CD4-positive, alpha-beta T cell (primary cell): Measurements from ENCODE around the gene SPESP1. TPM values are rescaled to one million over a fixed set of nuclear protein-coding genes. Genes with fewer than 3 reads are reported as not detected.

ENCODE experiments used
- ATAC-seq: fragments of 200-7000 bp; cut with Tn5 transposase; one replicate; pipeline ENCODE4 v1.10.0; 2022; ENCODE audit warnings: mild to moderate bottlenecking; ENCODE audit not compliant: poor library complexity
- CTCF ChIA-PET: fragments of 350-600 bp; sonication (Branson Sonifier 250); formaldehyde crosslinking; loops from one replicate; lab custom pipeline; 2021; ENCODE audit warnings: antibody characterized with exemption, inconsistent platforms; lab: Charles Lee
- POLR2A ChIA-PET: fragments of 350-600 bp; sonication (Branson Sonifier 250); formaldehyde crosslinking; loops from one replicate; lab custom pipeline; 2021; ENCODE audit warnings: antibody characterized with exemption, inconsistent platforms; lab: Charles Lee
- DNase-seq, 14 experiments: peaks; one replicate each; pipeline ENCODE4 v3.0.0-alpha.2; 2013 to 2020; ENCODE audit warnings: mixed read lengths in 2 of 14
- H3K27ac ChIP-seq, 2 donors: one replicate each; pipeline versions ENCODE4 v1.5.1 to v1.7.0; 2013; ENCODE audit warnings: low read length in 2 of 2, low read depth in 1 of 2, mild to moderate bottlenecking in 1 of 2
- H3K27me3 ChIP-seq, 2 experiments: 1 replicate in 1 of 2; 2 replicates in 1 of 2; pipeline versions ENCODE4 v1.6.1 to v1.7.0; 2013; ENCODE audit warnings: low read length in 2 of 2, control low read depth in 1 of 2, mild to moderate bottlenecking in 1 of 2, moderate library complexity in 1 of 2; ENCODE audit not compliant: insufficient read depth in 2 of 2, control insufficient read depth in 1 of 2
- H3K36me3 ChIP-seq: one replicate; pipeline ENCODE4 v1.6.1; 2013; ENCODE audit warnings: low read length, control low read depth; ENCODE audit not compliant: insufficient read depth
- H3K4me1 ChIP-seq: one replicate; pipeline ENCODE4 v1.6.1; 2013; ENCODE audit warnings: low read length, control low read depth; ENCODE audit not compliant: insufficient read depth
- H3K4me3 ChIP-seq: one replicate; pipeline ENCODE4 v1.5.1; 2013; ENCODE audit warnings: mild to moderate bottlenecking, low read length, moderate library complexity
- H3K9me3 ChIP-seq, 2 experiments: 1 replicate in 1 of 2; 2 replicates in 1 of 2; pipeline versions ENCODE4 v1.6.1 to v1.7.0; 2013; ENCODE audit warnings: low read length in 2 of 2, mild to moderate bottlenecking in 2 of 2, control low read depth in 1 of 2, moderate library complexity in 1 of 2; ENCODE audit not compliant: control insufficient read depth in 1 of 2, insufficient read depth in 1 of 2
- H3K27ac Mint-ChIP-seq: one replicate; pipeline ENCODE4 v1.8.0; 2020; ENCODE audit warnings: mixed read lengths
- H3K27me3 Mint-ChIP-seq: one replicate; pipeline ENCODE4 v1.8.0; 2021; ENCODE audit warnings: mixed read lengths
- H3K36me3 Mint-ChIP-seq: one replicate; pipeline ENCODE4 v1.8.0; 2021; ENCODE audit warnings: low read depth, mixed read lengths
- H3K4me1 Mint-ChIP-seq: one replicate; pipeline ENCODE4 v1.8.0; 2021; ENCODE audit warnings: low read depth, mixed read lengths
- H3K4me3 Mint-ChIP-seq: one replicate; pipeline ENCODE4 v1.8.0; 2020; ENCODE audit warnings: mild to moderate bottlenecking, mixed read lengths
- H3K9me3 Mint-ChIP-seq: one replicate; pipeline ENCODE4 v1.8.0; 2020; ENCODE audit warnings: mixed read lengths
- CTCF ChIP-seq: fragments of 200-600 bp; IDR thresholded peaks from one replicate; pipeline ENCODE4 v1.8.0; 2022; ENCODE audit warnings: antibody characterized with exemption, mild to moderate bottlenecking
- intact Hi-C, 2 experiments: fragments of 100-400 bp; cut with DNase I in 1 of 2; cut with micrococcal nuclease in 1 of 2; formaldehyde crosslinking; loops; one replicate each; pipeline versions ENCODE4 v1.15.1 to v1.9.0; 2023 to 2025; cut with DNase I, micrococcal nuclease
- total RNA-seq, 174 experiments: library from RNA in 2 of 174; stranded (reverse) in 2 of 174; gene quantifications; one replicate each; pipeline ENCODE4 v1.2.3 and lab custom pipeline; 2021 to 2026

The SPESP1 gene
- total RNA-seq, 2 experiments from 2014 or later = not detected

- H3K27me3 Mint-ChIP-seq = peaks cover 14% of the 10 kb centered on the region
- ChIA-PET POLR2A (no interaction called here), CTCF (no interaction called here)
- no peak overlapping the region for H3K4me3 ChIP-seq
- no peaks in the 10 kb centered on the region for H3K27me3 ChIP-seq
- TF ChIP-seq CTCF = no peak
- H3K4me3 Mint-ChIP-seq = no peak overlapping the region
- no peaks in the 10 kb centered on the region for H3K36me3 ChIP-seq
- H3K4me1 ChIP-seq = no peaks in the 10 kb centered on the region
- H3K9me3 ChIP-seq = no peaks in the 10 kb centered on the region
- intact Hi-C loops = no loop called here
- no peaks in the 10 kb centered on the region for H3K4me1 Mint-ChIP-seq
- ATAC-seq (no peak), DNase-seq (no peak)
- H3K36me3 Mint-ChIP-seq = no peaks in the 10 kb centered on the region
- no peaks in the 10 kb centered on the region for H3K9me3 Mint-ChIP-seq
- H3K27ac Mint-ChIP-seq = no peak overlapping the region
- no peak overlapping the region for H3K27ac ChIP-seq
Observed at GRCh38 chr15:68887819-68888218, 42.5 kb upstream of the SPESP1 start.

- intact Hi-C loops = no loop called here
- Histone ChIP-seq H3K27ac (no peak overlapping the region), H3K36me3 (no peaks in the 10 kb centered on the region), H3K4me1 (no peaks in the 10 kb centered on the region), H3K9me3 (no peaks in the 10 kb centered on the region), H3K27me3 (no peaks in the 10 kb centered on the region), H3K4me3 (no peak overlapping the region)
- Mint-ChIP-seq H3K4me1 (no peaks in the 10 kb centered on the region), H3K27ac (no peak overlapping the region), H3K4me3 (peak overlapping the region; percentile 26), H3K9me3 (no peaks in the 10 kb centered on the region), H3K27me3 (peaks cover 16% of the 10 kb centered on the region), H3K36me3 (no peaks in the 10 kb centered on the region)
- POLR2A ChIA-PET = no interaction called here
- no peak for TF ChIP-seq CTCF
- DNase-seq (peak in 4 of 14 experiments; percentile 4 to 39 (median 17)), ATAC-seq (peak; percentile 56)
- CTCF ChIA-PET = no interaction called here
Observed at GRCh38 chr15:68888419-68888818, 41.9 kb upstream of the SPESP1 start.

DNA sequence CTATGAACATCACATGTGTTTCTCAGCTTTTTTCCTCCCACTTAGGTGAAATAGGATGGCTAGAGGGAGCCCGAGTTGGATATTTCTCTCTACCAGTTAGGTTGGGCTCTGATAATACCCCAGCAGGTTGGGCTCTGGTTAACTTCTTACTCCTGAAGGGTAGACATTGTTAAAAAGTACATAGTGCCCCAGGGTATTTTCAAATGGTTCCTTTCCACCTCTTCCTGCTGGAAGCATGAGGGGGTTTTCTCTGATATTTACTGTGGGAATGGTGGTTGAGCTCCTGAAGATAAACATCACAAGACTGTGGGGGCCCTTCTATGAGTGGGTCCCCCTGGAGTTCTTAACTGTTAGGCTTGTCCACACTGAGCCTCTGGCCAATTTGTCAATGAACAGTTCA lies 36.1 kb upstream of the SPESP1 start:
- ChIA-PET POLR2A (no interaction called here), CTCF (no interaction called here)
- H3K9me3 ChIP-seq = no peaks in the 10 kb centered on the region
- no peaks in the 10 kb centered on the region for H3K36me3 Mint-ChIP-seq
- ATAC-seq = no peak
- H3K27ac Mint-ChIP-seq = no peak overlapping the region
- H3K36me3 ChIP-seq = no peaks in the 10 kb centered on the region
- H3K27ac ChIP-seq = no peak overlapping the region
- no peak for TF ChIP-seq CTCF
- DNase-seq = no peak
- peaks cover 0 to 7% of the 10 kb centered on the region in 2 experiments for H3K27me3 ChIP-seq
- no peak overlapping the region for H3K4me3 Mint-ChIP-seq
- no peaks in the 10 kb centered on the region for H3K4me1 Mint-ChIP-seq
- peaks cover 31% of the 10 kb centered on the region for H3K27me3 Mint-ChIP-seq
- intact Hi-C loops = no loop called here
- no peaks in the 10 kb centered on the region for H3K4me1 ChIP-seq
- H3K9me3 Mint-ChIP-seq = no peaks in the 10 kb centered on the region
- no peak overlapping the region for H3K4me3 ChIP-seq
